T-cell (primary cell): ENCODE data around the gene TIPARP. TPM values are rescaled to one million over a fixed set of nuclear protein-coding genes. Genes with fewer than 3 reads are reported as not detected.
A peak's percentile ranks its signal among the peaks of the same experiment; 100 is the strongest.
"Not testable (repeated sequence)": the region's sequence is repeated elsewhere in the genome, so short reads cannot be mapped to it uniquely, and the experiment has no call there.

Experiments
- ATAC-seq, 4 experiments: fragments of 200-7000 bp in 3 of 4; fragments of 150-1000 bp in 1 of 4; cut with Tn5 transposase; replicated peaks in 1 of 4; 1 replicate in 3 of 4; 2 replicates in 1 of 4; pipeline ENCODE4 v1.10.0; 2021; ENCODE audit warnings: moderate library complexity in 3 of 4, mild to moderate bottlenecking in 2 of 4, moderate number of reproducible peaks in 1 of 4
- CTCF ChIA-PET, 2 donors: fragments of 300-600 bp; sonication (Branson Sonifier 250); formaldehyde crosslinking; loops; one replicate each; lab custom pipeline; 2022; ENCODE audit warnings: antibody characterized with exemption in 2 of 2; lab: Charles Lee
- POLR2A ChIA-PET, 2 donors: fragments of 300-600 bp; sonication (Branson Sonifier 250); formaldehyde crosslinking; loops; one replicate each; lab custom pipeline; 2022; ENCODE audit warnings: antibody characterized with exemption in 2 of 2; lab: Charles Lee
- DNase-seq, 35 experiments: peaks; one replicate each; pipeline versions ENCODE4 v3.0.0 to v3.0.0-alpha.2; 2013 to 2023
- H3K27ac ChIP-seq: one replicate; pipeline ENCODE4 v1.5.1; 2013; ENCODE audit warnings: low read length
- H3K27me3 ChIP-seq, 2 experiments: replicated peaks in 1 of 2; 1 replicate in 1 of 2; 2 replicates in 1 of 2; pipeline versions ENCODE4 v1.6.1 to v1.7.0; 2013; ENCODE audit warnings: low read length in 1 of 2, mixed read lengths in 1 of 2; ENCODE audit not compliant: control insufficient read depth in 2 of 2, insufficient read depth in 2 of 2; ENCODE audit errors: extremely low read depth in 1 of 2
- H3K36me3 ChIP-seq, 2 donors: 1 replicate in 1 of 2; 2 replicates in 1 of 2; pipeline versions ENCODE4 v1.6.1 to v1.7.0; 2013; ENCODE audit warnings: low read length in 1 of 2; ENCODE audit not compliant: control insufficient read depth in 2 of 2, insufficient read depth in 1 of 2; ENCODE audit errors: extremely low read depth in 1 of 2
- H3K4me1 ChIP-seq, 2 experiments: 1 replicate in 1 of 2; 2 replicates in 1 of 2; pipeline versions ENCODE4 v1.6.1 to v1.7.0; 2013; ENCODE audit warnings: low read length in 2 of 2, mixed read lengths in 1 of 2; ENCODE audit not compliant: insufficient read depth in 2 of 2, control insufficient read depth in 1 of 2; ENCODE audit errors: extremely low read depth in 1 of 2
- H3K4me3 ChIP-seq, 2 donors: 1 replicate in 1 of 2; 2 replicates in 1 of 2; pipeline versions ENCODE4 v1.5.1 to v1.7.0; 2013; ENCODE audit warnings: mild to moderate bottlenecking in 2 of 2, low read length in 1 of 2, moderate library complexity in 1 of 2; ENCODE audit not compliant: control insufficient read depth in 1 of 2; ENCODE audit errors: extremely low read depth in 1 of 2
- H3K9me3 ChIP-seq: 2 replicates; pipeline ENCODE4 v1.7.0; 2013
- H3K27ac Mint-ChIP-seq, 2 donors: one replicate each; pipeline ENCODE4 v1.8.0; 2020 to 2021; ENCODE audit warnings: mild to moderate bottlenecking in 2 of 2, mixed read lengths in 2 of 2
- H3K27me3 Mint-ChIP-seq, 2 donors: one replicate each; pipeline ENCODE4 v1.8.0; 2021 to 2022; ENCODE audit warnings: mixed read lengths in 2 of 2
- H3K36me3 Mint-ChIP-seq: one replicate; pipeline ENCODE4 v1.8.0; 2021; ENCODE audit warnings: mixed read lengths
- H3K4me1 Mint-ChIP-seq, 3 donors: one replicate each; pipeline ENCODE4 v1.8.0; 2020 to 2022; ENCODE audit warnings: mixed read lengths in 3 of 3, mild to moderate bottlenecking in 1 of 3
- H3K4me3 Mint-ChIP-seq, 3 donors: one replicate each; pipeline ENCODE4 v1.8.0; 2020 to 2022; ENCODE audit warnings: mild to moderate bottlenecking in 3 of 3, mixed read lengths in 3 of 3, moderate library complexity in 3 of 3
- H3K9me3 Mint-ChIP-seq, 3 donors: one replicate each; pipeline ENCODE4 v1.8.0; 2020 to 2022; ENCODE audit warnings: mixed read lengths in 3 of 3
- WGBS: methylation state at CpG from one replicate; pipeline ENCODE4 v1.1.5; 2013; ENCODE audit warnings: missing lambda C conversion rate; ENCODE audit not compliant: insufficient coverage; 5-methylcytosine and 5-hydroxymethylcytosine counted together
- total RNA-seq, 35 experiments: library from RNA in 6 of 35; stranded (reverse) in 6 of 35; fragments of 120-200 nt in 1 of 35; gene quantifications; one replicate each; pipeline versions ENCODE4 v1.2.1 to v1.2.4 and lab custom pipeline; 2013 to 2026

Gene TIPARP
- total RNA-seq, 5 donors from 2014 or later (not counting 1 experiment from before 2014, with no cell fraction given), result 78.8 to 124 (median 110) TPM

- peak in 30 of 35 experiments; percentile 11 to 61 (median 32) for DNase-seq
- Mint-ChIP-seq H3K36me3 (no peaks in the 10 kb centered on the region), H3K4me1 (peaks cover 10 to 20% (median 18%) of the 10 kb centered on the region in 3 donors), H3K9me3 (peaks cover 0 to 4% (median 0%) of the 10 kb centered on the region in 3 donors), H3K27ac (peak overlapping the region; percentile 17 to 71), H3K4me3 (peak overlapping the region; percentile 34 to 48 (median 46)), H3K27me3 (peaks cover 0 to 4% of the 10 kb centered on the region in 2 donors)
- peak; percentile 75 to 98 (median 91) for ATAC-seq
- peak overlapping the region in 1 of 2 donors; percentile 32 for H3K4me3 ChIP-seq
- ChIA-PET CTCF (interaction anchor here in 1 of 2 donors (1.3 kb wide), 1 partner anchor 30 kb away, joined by 4 read pairs; no protein-coding TSS in a partner anchor), POLR2A (interaction anchor here in 1 of 2 donors (0.7 kb wide), 1 partner anchor 32 kb away, joined by 3 read pairs; no protein-coding TSS in a partner anchor)
- no peaks in the 10 kb centered on the region for H3K9me3 ChIP-seq
- H3K4me1 ChIP-seq, result peaks cover 12 to 15% of the 10 kb centered on the region in 2 experiments
- no peaks in the 10 kb centered on the region for H3K27me3 ChIP-seq
- peak overlapping the region; percentile 19 for H3K27ac ChIP-seq
- WGBS, result 0% methylated on average over 1 of the region's 6 CpGs
- H3K36me3 ChIP-seq, result no peaks in the 10 kb centered on the region
Measured at GRCh38 chr3:156643729-156644389, 30.5 kb upstream of the TIPARP start.

- no peak for DNase-seq
- peaks cover 10 to 20% (median 18%) of the 10 kb centered on the region in 3 donors for H3K4me1 Mint-ChIP-seq
- H3K4me3 Mint-ChIP-seq, result no peak overlapping the region
- Histone ChIP-seq H3K27ac (no peak overlapping the region), H3K36me3 (no peaks in the 10 kb centered on the region), H3K4me1 (peaks cover 12 to 15% of the 10 kb centered on the region in 2 experiments), H3K4me3 (no peak overlapping the region), H3K27me3 (no peaks in the 10 kb centered on the region), H3K9me3 (no peaks in the 10 kb centered on the region)
- peaks cover 0 to 4% (median 0%) of the 10 kb centered on the region in 3 donors for H3K9me3 Mint-ChIP-seq
- ChIA-PET CTCF (interaction anchor here in 1 of 2 donors (1.4 to 1.9 kb wide), 2 partner anchors 444 to 492 kb away, joined by 3 to 4 read pairs; no protein-coding TSS in a partner anchor), POLR2A (interaction anchor here in 1 of 2 donors (0.5 kb wide), 1 partner anchor 1432 kb away, joined by 6 read pairs; no protein-coding TSS in a partner anchor)
- H3K27me3 Mint-ChIP-seq, result peaks cover 0 to 4% of the 10 kb centered on the region in 2 donors
- no peak for ATAC-seq
- no peaks in the 10 kb centered on the region for H3K36me3 Mint-ChIP-seq
- H3K27ac Mint-ChIP-seq, result no peak overlapping the region
Measured at GRCh38 chr3:156644958-156645357, 29.4 kb upstream of the TIPARP start.

- Mint-ChIP-seq H3K9me3 (peaks cover 0 to 4% (median 0%) of the 10 kb centered on the region in 3 donors), H3K4me3 (no peak overlapping the region), H3K4me1 (peaks cover 10 to 20% (median 18%) of the 10 kb centered on the region in 3 donors), H3K27ac (no peak overlapping the region), H3K36me3 (no peaks in the 10 kb centered on the region), H3K27me3 (peaks cover 0 to 4% of the 10 kb centered on the region in 2 donors)
- no peak for ATAC-seq
- POLR2A ChIA-PET, result no interaction called here
- Histone ChIP-seq H3K36me3 (no peaks in the 10 kb centered on the region), H3K27ac (no peak overlapping the region), H3K9me3 (no peaks in the 10 kb centered on the region), H3K4me3 (no peak overlapping the region), H3K27me3 (no peaks in the 10 kb centered on the region), H3K4me1 (peaks cover 12 to 15% of the 10 kb centered on the region in 2 experiments)
- CTCF ChIA-PET, result no interaction called here
- DNase-seq, result no peak
Measured at GRCh38 chr3:156646958-156647357, 27.4 kb upstream of the TIPARP start.

GRCh38 chr3:156648086-156648485 lies 26.3 kb upstream of the TIPARP start:
- ATAC-seq (no peak), DNase-seq (no peak)
- no peaks in the 10 kb centered on the region for H3K36me3 ChIP-seq
- H3K4me1 ChIP-seq, result peaks cover 12% of the 10 kb centered on the region in 2 experiments
- no peak overlapping the region for H3K4me3 ChIP-seq
- CTCF ChIA-PET, result interaction anchor here in 1 of 2 donors (1.2 kb wide), 1 partner anchor 25 kb away, joined by 3 read pairs; no protein-coding TSS in a partner anchor
- H3K27me3 ChIP-seq, result no peaks in the 10 kb centered on the region
- Mint-ChIP-seq H3K36me3 (no peaks in the 10 kb centered on the region), H3K9me3 (peaks cover 0 to 4% (median 0%) of the 10 kb centered on the region in 3 donors), H3K4me1 (peaks cover 10 to 14% (median 12%) of the 10 kb centered on the region in 3 donors), H3K4me3 (no peak overlapping the region), H3K27me3 (peaks cover 0 to 4% of the 10 kb centered on the region in 2 donors), H3K27ac (no peak overlapping the region)
- POLR2A ChIA-PET, result interaction anchor here in 1 of 2 donors (0.6 kb wide), 1 partner anchor 11 kb away, joined by 3 read pairs; no protein-coding TSS in a partner anchor
- no peak overlapping the region for H3K27ac ChIP-seq
- no peaks in the 10 kb centered on the region for H3K9me3 ChIP-seq
- no CpG with 5 or more reads among the region's 3 CpGs for WGBS

- Mint-ChIP-seq H3K27ac (no peak overlapping the region), H3K27me3 (peaks cover 0 to 9% of the 10 kb centered on the region in 2 donors), H3K9me3 (peaks cover 0 to 4% (median 0%) of the 10 kb centered on the region in 3 donors), H3K36me3 (no peaks in the 10 kb centered on the region), H3K4me3 (no peak overlapping the region), H3K4me1 (peaks cover 0 to 2% (median 0%) of the 10 kb centered on the region in 3 donors)
- POLR2A ChIA-PET, result no interaction called here
- WGBS, result no CpG with 5 or more reads among the region's 1 CpG
- no peak for ATAC-seq
- H3K9me3 ChIP-seq, result no peaks in the 10 kb centered on the region
- CTCF ChIA-PET, result no interaction called here
- H3K4me1 ChIP-seq, result no peaks in the 10 kb centered on the region
- H3K4me3 ChIP-seq, result no peak overlapping the region
- H3K36me3 ChIP-seq, result no peaks in the 10 kb centered on the region
- H3K27ac ChIP-seq, result no peak overlapping the region
- DNase-seq, result no peak
- H3K27me3 ChIP-seq, result no peaks in the 10 kb centered on the region
Measured at GRCh38 chr3:156649681-156650080, 24.7 kb upstream of the TIPARP start.

GRCh38 chr3:156652661-156653060 lies 21.7 kb upstream of the TIPARP start:
- not testable (repeated sequence) for H3K27me3 ChIP-seq, H3K27ac ChIP-seq, H3K4me1 ChIP-seq, H3K4me1 Mint-ChIP-seq, H3K4me3 ChIP-seq, H3K4me3 Mint-ChIP-seq, H3K27ac Mint-ChIP-seq, H3K27me3 Mint-ChIP-seq, H3K36me3 ChIP-seq, H3K9me3 Mint-ChIP-seq, DNase-seq, H3K36me3 Mint-ChIP-seq, H3K9me3 ChIP-seq, ATAC-seq
- ChIA-PET POLR2A (interaction anchor here in 1 of 2 donors (0.6 kb wide), 1 partner anchor 128 kb away, joined by 15 read pairs; no protein-coding TSS in a partner anchor), CTCF (interaction anchor here in 1 of 2 donors (1.0 kb wide), 1 partner anchor 21 kb away, joined by 4 read pairs; no protein-coding TSS in a partner anchor)
- WGBS, result no CpG with 5 or more reads among the region's 2 CpGs
